Spleen (tissue), 11 donors: ENCODE data around the gene FAM131C. TPM values are rescaled to one million over a fixed set of nuclear protein-coding genes. Genes with fewer than 3 reads are reported as not detected.
A peak's percentile ranks its signal among the peaks of the same experiment; 100 is the strongest.

Source experiments
- DNase-seq: peaks from one replicate; pipeline ENCODE4 v3.0.0-alpha.2; 2020
- H3K27ac ChIP-seq, 8 donors: fragments of 200-600 bp; sonication (generic) in 7 of 8; 1 replicate in 4 of 8; 2 replicates in 4 of 8; pipeline versions ENCODE4 v1.5.0 to v1.8.0; 2016 to 2021; ENCODE audit warnings: inconsistent platforms in 4 of 8, mild to moderate bottlenecking in 4 of 8, moderate library complexity in 1 of 8
- H3K27me3 ChIP-seq, 7 donors: fragments of 200-600 bp; sonication (generic) in 6 of 7; replicated peaks in 1 of 7; 1 replicate in 4 of 7; 2 replicates in 3 of 7; pipeline versions ENCODE4 v1.5.0 to v1.8.0; 2016 to 2021; ENCODE audit warnings: inconsistent platforms in 3 of 7, mild to moderate bottlenecking in 1 of 7
- H3K36me3 ChIP-seq, 6 donors: fragments of 200-600 bp; sonication (generic) in 5 of 6; 1 replicate in 4 of 6; 2 replicates in 2 of 6; pipeline versions ENCODE4 v1.5.0 to v1.8.0; 2016 to 2021; ENCODE audit warnings: inconsistent platforms in 2 of 6
- H3K4me1 ChIP-seq, 6 donors: fragments of 200-600 bp; sonication (generic) in 5 of 6; 1 replicate in 3 of 6; 2 replicates in 3 of 6; pipeline versions ENCODE4 v1.5.0 to v1.8.0; 2016 to 2021; ENCODE audit warnings: inconsistent platforms in 3 of 6
- H3K4me3 ChIP-seq, 8 donors: fragments of 200-600 bp; sonication (generic) in 7 of 8; 1 replicate in 4 of 8; 2 replicates in 4 of 8; pipeline versions ENCODE4 v1.5.0 to v1.8.0; 2016 to 2021; ENCODE audit warnings: inconsistent platforms in 4 of 8, mild to moderate bottlenecking in 4 of 8, moderate library complexity in 2 of 8
- H3K9me3 ChIP-seq, 8 donors: fragments of 200-600 bp; sonication (generic) in 7 of 8; 1 replicate in 4 of 8; 2 replicates in 4 of 8; pipeline versions ENCODE4 v1.5.0 to v1.8.0; 2016 to 2021; ENCODE audit warnings: inconsistent platforms in 4 of 8
- CTCF ChIP-seq, 11 experiments: fragments of 200-600 bp in 7 of 11; fragments of 450-650 bp in 4 of 11; sonication (generic) in 4 of 11; IDR thresholded peaks in 8 of 11; conservative IDR thresholded peaks in 3 of 11; 1 replicate in 7 of 11; 2 replicates in 4 of 11; pipeline versions ENCODE4 v1.4.0 to v1.8.0; 2016 to 2021; ENCODE audit warnings: antibody characterized with exemption in 11 of 11, inconsistent platforms in 4 of 11, mild to moderate bottlenecking in 1 of 11
- POLR2A ChIP-seq, 3 donors: fragments of 450-650 bp; IDR thresholded peaks; one replicate each; pipeline ENCODE4 v1.5.1; 2017; ENCODE audit warnings: antibody characterized with exemption in 3 of 3, mild to moderate bottlenecking in 1 of 3
- POLR2AphosphoS5 ChIP-seq, 3 donors: sonication (generic); formaldehyde crosslinking; IDR thresholded peaks; one replicate each; pipeline ENCODE4 v1.5.1; 2017; ENCODE audit warnings: antibody characterized with exemption in 3 of 3
- whole genome bisulfite sequencing, 5 donors: extraction: QIAGEN DNeasy Blood & Tissue Kit in 3 of 5; methylation state at CpG; one replicate each; pipeline versions ENCODE4 v1.1.5 to v1.1.7; 2013 to 2018; 5-methylcytosine and 5-hydroxymethylcytosine counted together
- intact Hi-C: fragments of 100-400 bp; cut with DNase I; formaldehyde crosslinking; loops from one replicate; pipeline ENCODE4 v1.15.0; 2023; ENCODE audit warnings: low total_unique reads
- polyA plus RNA-seq, 3 donors: library from polyadenylated mRNA; stranded (reverse); fragments of 200-250 nt; gene quantifications; one replicate each; pipeline ENCODE4 v1.2.1, GENCODE V29; 2013
- total RNA-seq, 7 donors: library from RNA; depleted of rRNA in 3 of 7; stranded (reverse); fragments of >200 nt in 3 of 7; fragmentation: NEBNext Ultra II Directional in 4 of 7; extraction: Animal tissue kit (Norgen Biotek cat#: 25700) in 4 of 7; gene quantifications; one replicate each; pipeline versions ENCODE4 v1.1.0 to v1.2.1, GENCODE V29; 2016 to 2021
- donor health status: healthy with polysubstance abuse.
- donor health status: DM: no; HTN: no; CAD: no; lungs with moderate emphysema.
- donor health status: DM: no; HTN: no; CAD: no.
- donor health status: Bipolar disorder and iron deficiency.
- donor health status: healthy.
- donor health status: DM: no; HTN: no; CAD: no.
- donor health status: DM: yes; HTN: yes; CAD: no.

FAM131C gene
- total and polyA plus RNA-seq, 10 donors: 0.11 to 0.47 TPM; not detected in 8

- intact Hi-C loops: no loop called here
Observed at GRCh38 chr1:16111771-16112595, 38.5 kb upstream of the FAM131C start.

GRCh38 chr1:16110884-16111283, 37.4 kb upstream of the FAM131C start:
- H3K4me3 ChIP-seq: no peak overlapping the region
- peaks cover 0 to 23% (median 5%) of the 10 kb centered on the region in 6 donors for H3K4me1 ChIP-seq
- H3K36me3 ChIP-seq: no peaks in the 10 kb centered on the region
- no peak overlapping the region for H3K27ac ChIP-seq
- peaks cover 0 to 20% (median 0%) of the 10 kb centered on the region in 7 donors for H3K27me3 ChIP-seq
- DNase-seq: peak; percentile 16
- intact Hi-C loops: no loop called here
- TF ChIP-seq CTCF (IDR thresholded peaks at IDR 0.05 in 8 of 11, conservative IDR thresholded peaks at IDR 0.05 in 3 of 11) (no peak), POLR2AphosphoS5 (IDR thresholded peaks at IDR 0.05) (no peak), POLR2A (IDR thresholded peaks at IDR 0.05) (no peak)
- WGBS, 5 donors: 81 to 97% (median 88%) methylated on average over 6 to 7 of the region's 7 CpGs
- H3K9me3 ChIP-seq: peaks cover 0 to 27% (median 22%) of the 10 kb centered on the region in 8 donors

More at GRCh38 chr1:16111771-16112595, 38.5 kb upstream of the FAM131C start:
- Histone ChIP-seq H3K9me3 (peaks cover 0 to 27% (median 22%) of the 10 kb centered on the region in 8 donors), H3K4me3 (no peak overlapping the region), H3K27ac (no peak overlapping the region), H3K36me3 (no peaks in the 10 kb centered on the region), H3K4me1 (peaks cover 0 to 17% (median 5%) of the 10 kb centered on the region in 6 donors), H3K27me3 (peaks cover 0 to 20% (median 0%) of the 10 kb centered on the region in 7 donors)
- WGBS, 5 donors: 71 to 87% (median 79%) methylated on average over 15 of the region's 15 CpGs
- DNase-seq: peak; percentile 63
- TF ChIP-seq CTCF (IDR thresholded peaks at IDR 0.05 in 8 of 11, conservative IDR thresholded peaks at IDR 0.05 in 3 of 11) (no peak), POLR2AphosphoS5 (IDR thresholded peaks at IDR 0.05) (no peak), POLR2A (IDR thresholded peaks at IDR 0.05) (no peak)

GRCh38 chr1:16110456-16110855, 37.0 kb upstream of the FAM131C start:
- WGBS, 5 donors: 80 to 89% (median 85%) methylated on average over 6 of the region's 6 CpGs

More at GRCh38 chr1:16110456-16110855, 37.0 kb upstream of the FAM131C start:
- H3K27me3 ChIP-seq: peaks cover 0 to 20% (median 0%) of the 10 kb centered on the region in 7 donors
- TF ChIP-seq CTCF (IDR thresholded peaks at IDR 0.05 in 8 of 11, conservative IDR thresholded peaks at IDR 0.05 in 3 of 11) (no peak), POLR2A (IDR thresholded peaks at IDR 0.05) (no peak), POLR2AphosphoS5 (IDR thresholded peaks at IDR 0.05) (no peak)
- no peak overlapping the region for H3K4me3 ChIP-seq
- DNase-seq: no peak
- intact Hi-C loops: no loop called here
- no peaks in the 10 kb centered on the region for H3K36me3 ChIP-seq
- peaks cover 0 to 23% (median 5%) of the 10 kb centered on the region in 6 donors for H3K4me1 ChIP-seq
- peaks cover 0 to 27% (median 22%) of the 10 kb centered on the region in 8 donors for H3K9me3 ChIP-seq
- H3K27ac ChIP-seq: no peak overlapping the region
